ENCODE measurements around the gene GPC6. TPM values are rescaled to one million over a fixed set of nuclear protein-coding genes. Genes with fewer than 3 reads are reported as not detected.

GPC6 gene
- polyA plus RNA-seq, 1 donor from 2014 or later = 9.0 TPM

GRCh38 chr13:94382517-94382916 is 1155.9 kb downstream of the GPC6 start:
- H3F3A ChIP-seq (ENCODE audit: insufficient read depth, low read length, poor library complexity, severe bottlenecking) = no peaks in the 10 kb centered on the region
- no peaks in the 10 kb centered on the region for H3K27me3 ChIP-seq (ENCODE audit: insufficient read depth, low read depth, low read length)
- H3K79me2 ChIP-seq (replicated peaks; ENCODE audit: insufficient read depth, low read length) = no peaks in the 10 kb centered on the region
- H3K9me3 ChIP-seq (ENCODE audit: low read length) = no peaks in the 10 kb centered on the region
- TF ChIP-seq TAF1 (IDR thresholded peaks at IDR 0.05; ENCODE audit: low read depth) = no peak
- peak; percentile 93 for TF ChIP-seq EP300 (conservative IDR thresholded peaks at IDR 0.05; ENCODE audit: poor library complexity, severe bottlenecking)
- TF ChIP-seq CTCF (IDR thresholded peaks at IDR 0.05; ENCODE audit: poor library complexity, severe bottlenecking) = no peak
- no peak for TF ChIP-seq EZH2 (IDR thresholded peaks at IDR 0.05; ENCODE audit: borderline replicate concordance, insufficient read depth, low read length, poor library complexity, severe bottlenecking)
- TF ChIP-seq REST (IDR thresholded peaks at IDR 0.05; ENCODE audit: borderline replicate concordance) = no peak
- no peak for TF ChIP-seq SMC3 (conservative IDR thresholded peaks at IDR 0.05; ENCODE audit: poor library complexity)
- TF ChIP-seq POLR2AphosphoS5 (IDR thresholded peaks at IDR 0.05) = peak; percentile 79
- no peak for TF ChIP-seq MXI1 (conservative IDR thresholded peaks at IDR 0.05; ENCODE audit: poor library complexity, severe bottlenecking)
- peak; percentile 22 for TF ChIP-seq RAD21 (conservative IDR thresholded peaks at IDR 0.05)
- no peaks in the 10 kb centered on the region for H3K9me2 ChIP-seq (ENCODE audit: insufficient read depth, low read length)
- peak overlapping the region; percentile 36 for H3K4me3 ChIP-seq (ENCODE audit: low read length)
- H3K9ac ChIP-seq (ENCODE audit: low read length) = no peak overlapping the region
- H2AFZ ChIP-seq (ENCODE audit: low read depth, low read length) = no peak overlapping the region
- no peaks in the 10 kb centered on the region for H4K20me1 ChIP-seq (ENCODE audit: insufficient read depth)
- H3K36me3 ChIP-seq (ENCODE audit: insufficient read depth, low read length) = no peaks in the 10 kb centered on the region
- H3K27ac ChIP-seq (ENCODE audit: low read length) = peak overlapping the region; percentile 76
- peak overlapping the region; percentile 30 for H3K4me2 ChIP-seq (ENCODE audit: low read length)

- H3K4me3 ChIP-seq (ENCODE audit: low read length) = peak overlapping the region; percentile 21
- TF ChIP-seq REST (IDR thresholded peaks at IDR 0.05; ENCODE audit: borderline replicate concordance) (no peak), CTCF (IDR thresholded peaks at IDR 0.05; ENCODE audit: poor library complexity, severe bottlenecking) (no peak), SMC3 (conservative IDR thresholded peaks at IDR 0.05; ENCODE audit: poor library complexity) (no peak), EP300 (conservative IDR thresholded peaks at IDR 0.05; ENCODE audit: poor library complexity, severe bottlenecking) (no peak), EZH2 (IDR thresholded peaks at IDR 0.05; ENCODE audit: borderline replicate concordance, insufficient read depth, low read length, poor library complexity, severe bottlenecking) (no peak), POLR2AphosphoS5 (IDR thresholded peaks at IDR 0.05) (no peak), MXI1 (conservative IDR thresholded peaks at IDR 0.05; ENCODE audit: poor library complexity, severe bottlenecking) (no peak), TAF1 (IDR thresholded peaks at IDR 0.05; ENCODE audit: low read depth) (no peak), RAD21 (conservative IDR thresholded peaks at IDR 0.05) (no peak)
- peak overlapping the region; percentile 18 for H3K9ac ChIP-seq (ENCODE audit: low read length)
- no peaks in the 10 kb centered on the region for H3K27me3 ChIP-seq (ENCODE audit: insufficient read depth, low read depth, low read length)
- no peaks in the 10 kb centered on the region for H4K20me1 ChIP-seq (ENCODE audit: insufficient read depth)
- no peak overlapping the region for H3K4me2 ChIP-seq (ENCODE audit: low read length)
- no peaks in the 10 kb centered on the region for H3F3A ChIP-seq (ENCODE audit: insufficient read depth, low read length, poor library complexity, severe bottlenecking)
- no peaks in the 10 kb centered on the region for H3K9me2 ChIP-seq (ENCODE audit: insufficient read depth, low read length)
- peak overlapping the region; percentile 76 for H3K27ac ChIP-seq (ENCODE audit: low read length)
- no peaks in the 10 kb centered on the region for H3K79me2 ChIP-seq (replicated peaks; ENCODE audit: insufficient read depth, low read length)
- no peaks in the 10 kb centered on the region for H3K36me3 ChIP-seq (ENCODE audit: insufficient read depth, low read length)
- H3K9me3 ChIP-seq (ENCODE audit: low read length) = no peaks in the 10 kb centered on the region
- H2AFZ ChIP-seq (ENCODE audit: low read depth, low read length) = no peak overlapping the region
Measured at GRCh38 chr13:94382960-94383359, 1156.4 kb downstream of the GPC6 start.

Data from neural cell (in vitro differentiated cells).